ENCODE results near the gene RASAL2. TPM values are rescaled to one million over a fixed set of nuclear protein-coding genes. Genes with fewer than 3 reads are reported as not detected.

RASAL2 gene
- polyA plus RNA-seq, 2 of the 4 experiments (the other 2 are of a cell fraction): 7.1 to 17.6 TPM

DNA sequence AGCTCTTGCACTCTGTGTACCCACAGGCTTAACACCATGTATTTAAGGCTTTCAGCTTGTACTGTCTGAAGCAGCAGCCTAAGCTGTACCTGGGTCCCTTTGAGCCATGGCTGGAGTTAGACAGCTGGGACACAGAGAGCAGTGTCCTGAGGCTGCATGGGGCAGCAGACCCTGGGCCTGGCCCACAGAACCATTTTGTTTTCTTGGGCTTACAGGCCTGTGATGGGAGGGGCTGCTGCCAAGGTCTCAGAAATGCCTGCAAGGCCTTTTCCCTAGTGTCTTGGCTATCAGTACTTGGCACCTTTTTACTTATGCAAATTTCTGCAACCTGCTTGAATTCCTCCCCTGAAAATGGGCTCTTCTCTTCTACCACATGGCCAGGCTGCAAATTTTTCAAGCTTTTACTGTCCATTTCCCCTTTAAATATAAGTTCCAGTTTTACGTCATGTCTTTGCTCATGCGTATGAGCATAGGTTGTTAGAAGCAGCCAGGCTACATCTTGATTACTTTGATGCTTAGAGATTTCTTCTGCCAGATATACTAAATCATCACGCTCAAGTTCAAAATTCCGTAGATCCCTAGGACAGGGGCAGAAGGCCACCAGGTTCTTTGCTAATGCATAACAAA is 259.0 kb downstream of the RASAL2 start:
- Histone ChIP-seq H3K4me3 (no peak overlapping the region), H3K27ac (no peak overlapping the region), H3K4me1 (0 out of 3 replicates have a peak, but pooled peaks cover 3% of the 10 kb centered on the region), H3K9me3 (no peaks in the 10 kb centered on the region), H3K4me2 (no peak overlapping the region)
- FAIRE-seq (no peak), DNase-seq (ENCODE audit: low read depth in 1 of 2, low spot score in 1 of 2) (no peak), ATAC-seq (no peak)
- ChIA-PET POLR2A (no interaction called here), CTCF (interaction anchor here (1.1 to 1.5 kb wide), 2 partner anchors 8 to 149 kb away, joined by 3 to 5 read pairs; no protein-coding TSS in a partner anchor)
- 92% methylated on average over 4 of the region's 4 CpGs for WGBS (ENCODE audit: missing lambda C conversion rate)
- TF ChIP-seq PHF8 (IDR thresholded peaks at IDR 0.05; ENCODE audit: borderline replicate concordance, low read depth): no peak
- no peak for TF ChIP-seq HDAC2 (IDR thresholded peaks at IDR 0.05)
- no peak for TF ChIP-seq KDM5A (IDR thresholded peaks at IDR 0.05)
- no peak for TF ChIP-seq ZSCAN20 (CRISPR knock-in tag; IDR thresholded peaks at IDR 0.05)
- TF ChIP-seq, protein P1, sequence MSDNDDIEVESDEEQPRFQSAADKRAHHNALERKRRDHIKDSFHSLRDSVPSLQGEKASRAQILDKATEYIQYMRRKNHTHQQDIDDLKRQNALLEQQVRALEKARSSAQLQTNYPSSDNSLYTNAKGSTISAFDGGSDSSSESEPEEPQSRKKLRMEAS (IDR thresholded peaks at IDR 0.05): no peak
- no peak for TF ChIP-seq HOXB13 (CRISPR knock-in tag; IDR thresholded peaks at IDR 0.05; ENCODE audit: low read depth)
- no peak for TF ChIP-seq GATA3 (IDR thresholded peaks at IDR 0.05; ENCODE audit: borderline replicate concordance)
- TF ChIP-seq CHD2 (IDR thresholded peaks at IDR 0.05; ENCODE audit: low read length, partially characterized antibody): no peak
- TF ChIP-seq SMC3 (IDR thresholded peaks at IDR 0.05): no peak
- TF ChIP-seq POLR2AphosphoS2 (conservative IDR thresholded peaks at IDR 0.05; ENCODE audit: low read length): no peak
- no peak for TF ChIP-seq FOSB (CRISPR knock-in tag; IDR thresholded peaks at IDR 0.05)
- no peak for TF ChIP-seq RARB (CRISPR knock-in tag; IDR thresholded peaks at IDR 0.05)
- no peak for TF ChIP-seq CHD4 (IDR thresholded peaks at IDR 0.05; ENCODE audit: borderline replicate concordance)
- TF ChIP-seq EHF (CRISPR knock-in tag; IDR thresholded peaks at IDR 0.05): no peak
- no peak for TF ChIP-seq MAZ (IDR thresholded peaks at IDR 0.05; ENCODE audit: borderline replicate concordance, low read depth, low read length)
- TF ChIP-seq ZFP36 (IDR thresholded peaks at IDR 0.05; ENCODE audit: borderline replicate concordance, partially characterized antibody): no peak

DNA sequence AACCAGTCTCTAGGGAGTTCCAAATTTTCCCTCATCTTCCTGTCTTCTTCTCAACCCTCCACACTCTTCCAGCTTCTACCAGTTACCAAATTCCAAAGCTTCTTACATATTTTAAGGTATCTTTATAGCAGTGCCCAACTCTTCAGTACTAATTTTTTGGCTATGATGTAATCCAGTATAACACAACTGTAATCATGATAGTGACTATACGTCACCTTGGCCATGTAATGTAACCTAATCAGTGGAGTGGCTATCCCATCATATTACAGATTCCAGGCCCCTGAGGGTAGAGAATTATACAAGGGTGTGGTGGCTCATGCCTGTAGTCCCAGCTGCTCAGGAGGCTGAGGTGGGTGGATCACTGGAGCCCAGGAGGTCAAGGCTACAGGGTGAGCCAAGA is 259.6 kb downstream of the RASAL2 start:
- TF ChIP-seq, protein P2, sequence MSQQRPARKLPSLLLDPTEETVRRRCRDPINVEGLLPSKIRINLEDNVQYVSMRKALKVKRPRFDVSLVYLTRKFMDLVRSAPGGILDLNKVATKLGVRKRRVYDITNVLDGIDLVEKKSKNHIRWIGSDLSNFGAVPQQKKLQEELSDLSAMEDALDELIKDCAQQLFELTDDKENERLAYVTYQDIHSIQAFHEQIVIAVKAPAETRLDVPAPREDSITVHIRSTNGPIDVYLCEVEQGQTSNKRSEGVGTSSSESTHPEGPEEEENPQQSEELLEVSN (IDR thresholded peaks at IDR 0.05; ENCODE audit: borderline replicate concordance, low read depth): no peak
- TF ChIP-seq HOXB5 (CRISPR knock-in tag; IDR thresholded peaks at IDR 0.05): no peak
- no peak for FAIRE-seq
- 80% methylated on average over 1 of the region's 1 CpG for WGBS (ENCODE audit: missing lambda C conversion rate)
- ChIA-PET CTCF (interaction anchor here (1.1 to 1.5 kb wide), 2 partner anchors 9 to 148 kb away, joined by 3 to 5 read pairs; no protein-coding TSS in a partner anchor), POLR2A (no interaction called here)
- H3K4me1 ChIP-seq: 0 out of 3 replicates have a peak, but pooled peaks cover 3% of the 10 kb centered on the region
- no peak overlapping the region for H3K4me2 ChIP-seq
- ATAC-seq: no peak
- DNase-seq (ENCODE audit: low read depth in 1 of 2, low spot score in 1 of 2): no peak
- no peak overlapping the region for H3K4me3 ChIP-seq
- no peak overlapping the region for H3K27ac ChIP-seq
- H3K9me3 ChIP-seq: no peaks in the 10 kb centered on the region

DNA sequence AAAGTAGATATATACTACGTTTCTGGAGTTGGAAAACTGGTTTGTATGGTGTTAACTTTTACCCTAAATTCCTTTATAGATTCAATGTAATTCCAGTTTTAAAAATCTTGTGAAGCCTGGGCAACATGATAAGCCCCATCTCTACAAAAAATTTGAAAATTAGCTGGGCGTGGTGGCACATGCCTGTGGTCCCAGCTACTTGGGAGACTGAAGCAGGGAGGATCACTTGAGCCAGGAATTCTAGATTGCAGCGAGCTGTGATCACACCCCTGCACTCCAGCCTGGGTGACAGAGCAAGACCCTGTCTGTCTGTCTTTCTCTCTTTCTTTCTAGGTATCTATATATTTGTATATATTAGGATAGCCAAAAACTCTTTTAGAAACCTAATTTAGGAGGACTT is 260.9 kb downstream of the RASAL2 start:
- 0 out of 3 replicates have a peak, but pooled peaks cover 3% of the 10 kb centered on the region for H3K4me1 ChIP-seq
- H3K9me3 ChIP-seq: no peaks in the 10 kb centered on the region
- FAIRE-seq (no peak), ATAC-seq (no peak), DNase-seq (ENCODE audit: low read depth in 1 of 2, low spot score in 1 of 2) (no peak)
- TF ChIP-seq, protein P3, sequence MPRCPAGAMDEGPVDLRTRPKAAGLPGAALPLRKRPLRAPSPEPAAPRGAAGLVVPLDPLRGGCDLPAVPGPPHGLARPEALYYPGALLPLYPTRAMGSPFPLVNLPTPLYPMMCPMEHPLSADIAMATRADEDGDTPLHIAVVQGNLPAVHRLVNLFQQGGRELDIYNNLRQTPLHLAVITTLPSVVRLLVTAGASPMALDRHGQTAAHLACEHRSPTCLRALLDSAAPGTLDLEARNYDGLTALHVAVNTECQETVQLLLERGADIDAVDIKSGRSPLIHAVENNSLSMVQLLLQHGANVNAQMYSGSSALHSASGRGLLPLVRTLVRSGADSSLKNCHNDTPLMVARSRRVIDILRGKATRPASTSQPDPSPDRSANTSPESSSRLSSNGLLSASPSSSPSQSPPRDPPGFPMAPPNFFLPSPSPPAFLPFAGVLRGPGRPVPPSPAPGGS (IDR thresholded peaks at IDR 0.05): no peak
- TF ChIP-seq, protein P4, sequence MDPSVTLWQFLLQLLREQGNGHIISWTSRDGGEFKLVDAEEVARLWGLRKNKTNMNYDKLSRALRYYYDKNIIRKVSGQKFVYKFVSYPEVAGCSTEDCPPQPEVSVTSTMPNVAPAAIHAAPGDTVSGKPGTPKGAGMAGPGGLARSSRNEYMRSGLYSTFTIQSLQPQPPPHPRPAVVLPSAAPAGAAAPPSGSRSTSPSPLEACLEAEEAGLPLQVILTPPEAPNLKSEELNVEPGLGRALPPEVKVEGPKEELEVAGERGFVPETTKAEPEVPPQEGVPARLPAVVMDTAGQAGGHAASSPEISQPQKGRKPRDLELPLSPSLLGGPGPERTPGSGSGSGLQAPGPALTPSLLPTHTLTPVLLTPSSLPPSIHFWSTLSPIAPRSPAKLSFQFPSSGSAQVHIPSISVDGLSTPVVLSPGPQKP (IDR thresholded peaks at IDR 0.05; ENCODE audit: low read depth, low read length): no peak
- no peak for TF ChIP-seq CBX8 (IDR thresholded peaks at IDR 0.05)
- no peak for TF ChIP-seq MAFK (IDR thresholded peaks at IDR 0.05; ENCODE audit: partially characterized antibody)
- TF ChIP-seq HOXB13 (CRISPR knock-in tag; IDR thresholded peaks at IDR 0.05; ENCODE audit: low read depth): no peak
- no peak overlapping the region for H3K27ac ChIP-seq
- CTCF ChIA-PET: interaction anchor here (1.2 to 1.3 kb wide), 2 partner anchors 10 to 11 kb away, joined by 3 to 5 read pairs; no protein-coding TSS in a partner anchor
- WGBS (ENCODE audit: missing lambda C conversion rate): 79% methylated on average over 3 of the region's 3 CpGs
- H3K4me3 ChIP-seq: no peak overlapping the region
- H3K4me2 ChIP-seq: no peak overlapping the region
- POLR2A ChIA-PET: no interaction called here

Data from A549 (cell line).